ENCODE measurements around the gene PFN4.

GRCh38 chr2:24110660-24111303 is 12.4 kb downstream of the PFN4 start:
- no peak for TF ChIP-seq CTCF (IDR thresholded peaks at IDR 0.05)
- no peak for TF ChIP-seq POLR2A (IDR thresholded peaks at IDR 0.05)

Data from adrenal gland (tissue), 5 donors.